Posterior vena cava (tissue), 2 donors: ENCODE measurements around the gene SLC25A43. TPM values are rescaled to one million over a fixed set of nuclear protein-coding genes. Genes with fewer than 3 reads are reported as not detected.
A peak's percentile ranks its signal among the peaks of the same experiment; 100 is the strongest.
"Not testable (repeated sequence)": the region's sequence is repeated elsewhere in the genome, so short reads cannot be mapped to it uniquely, and the experiment has no call there.

Source experiments
- DNase-seq: peaks from one replicate; pipeline ENCODE4 v3.0.0-alpha.2; 2020; ENCODE audit warnings: low spot score
- intact Hi-C, 2 donors: fragments of 100-400 bp; cut with DNase I; formaldehyde crosslinking; loops; one replicate each; pipeline versions ENCODE4 v1.14.1 to v1.14.2; 2022 to 2023
- total RNA-seq, 2 donors: library from RNA; stranded (reverse); fragmentation: NEBNext Ultra II Directional; extraction: Animal tissue kit (Norgen Biotek cat#: 25700); gene quantifications; one replicate each; pipeline ENCODE4 v1.2.1, GENCODE V29; 2021
- donor health status: DM: yes; HTN: yes; CAD: no.
- donor health status: DM: yes; HTN: yes; CAD: no.

SLC25A43 gene
- total RNA-seq, 2 donors from 2014 or later = 14.0 to 14.7 TPM

GRCh38 chrX:119402588-119402987 is 3.5 kb downstream of the SLC25A43 start:
- no peak for DNase-seq
- intact Hi-C loops = no loop called here

- intact Hi-C loops = no loop called here
- no peak for DNase-seq
Observed at GRCh38 chrX:119406776-119407175, 7.6 kb downstream of the SLC25A43 start.

GRCh38 chrX:119407681-119408080 is 8.5 kb downstream of the SLC25A43 start:
- intact Hi-C loops = no loop called here
- DNase-seq = no peak

- peak; percentile 88 for DNase-seq
- intact Hi-C loops = no loop called here
Observed at GRCh38 chrX:119410027-119410819, 11.1 kb downstream of the SLC25A43 start.

- intact Hi-C loops = no loop called here
- DNase-seq = no peak
Observed at GRCh38 chrX:119410854-119411253, 11.7 kb downstream of the SLC25A43 start.

GRCh38 chrX:119411959-119412358 is 12.8 kb downstream of the SLC25A43 start:
- intact Hi-C loops = no loop called here
- DNase-seq = no peak

GRCh38 chrX:119417376-119417775 is 18.2 kb downstream of the SLC25A43 start:
- intact Hi-C loops = no loop called here

GRCh38 chrX:119417842-119418241 is 18.7 kb downstream of the SLC25A43 start:
- intact Hi-C loops = no loop called here
- no peak for DNase-seq

More at GRCh38 chrX:119417376-119417775, 18.2 kb downstream of the SLC25A43 start:
- no peak for DNase-seq

- intact Hi-C loops = no loop called here
- DNase-seq = no peak
Observed at GRCh38 chrX:119419146-119419545, 20.0 kb downstream of the SLC25A43 start.

- intact Hi-C loops = no loop called here
- no peak for DNase-seq
Observed at GRCh38 chrX:119419898-119420297, 20.8 kb downstream of the SLC25A43 start.

- intact Hi-C loops = no loop called here
- no peak for DNase-seq
Observed at GRCh38 chrX:119421016-119421705, 22.0 kb downstream of the SLC25A43 start.

GRCh38 chrX:119423631-119424030 is 24.5 kb downstream of the SLC25A43 start:
- intact Hi-C loops = no loop called here
- no peak for DNase-seq

GRCh38 chrX:119424999-119425398 is 25.9 kb downstream of the SLC25A43 start:
- intact Hi-C loops = no loop called here
- no peak for DNase-seq

- intact Hi-C loops = no loop called here
- DNase-seq = no peak
Observed at GRCh38 chrX:119427024-119427794, 28.1 kb downstream of the SLC25A43 start.

GRCh38 chrX:119427795-119428185 is 28.7 kb downstream of the SLC25A43 start:
- no peak for DNase-seq
- intact Hi-C loops = no loop called here

GRCh38 chrX:119429471-119429870 is 30.3 kb downstream of the SLC25A43 start:
- no peak for DNase-seq
- intact Hi-C loops = no loop called here

- DNase-seq, intact Hi-C loops: not testable (repeated sequence)
Observed at GRCh38 chrX:119441295-119441694, 42.2 kb downstream of the SLC25A43 start.

GRCh38 chrX:119442286-119442685 is 43.1 kb downstream of the SLC25A43 start:
- no peak for DNase-seq
- intact Hi-C loops = no loop called here

- no peak for DNase-seq
- intact Hi-C loops = no loop called here
Observed at GRCh38 chrX:119453202-119453601, 54.1 kb downstream of the SLC25A43 start.

- intact Hi-C loops = no loop called here
- DNase-seq = no peak
Observed at GRCh38 chrX:119455264-119455663, 56.1 kb downstream of the SLC25A43 start.
